Measurements from ENCODE around the gene GPC4.
"Not testable (repeated sequence)": the region's sequence is repeated elsewhere in the genome, so short reads cannot be mapped to it uniquely, and the experiment has no call there.

The GPC4 gene

DNA sequence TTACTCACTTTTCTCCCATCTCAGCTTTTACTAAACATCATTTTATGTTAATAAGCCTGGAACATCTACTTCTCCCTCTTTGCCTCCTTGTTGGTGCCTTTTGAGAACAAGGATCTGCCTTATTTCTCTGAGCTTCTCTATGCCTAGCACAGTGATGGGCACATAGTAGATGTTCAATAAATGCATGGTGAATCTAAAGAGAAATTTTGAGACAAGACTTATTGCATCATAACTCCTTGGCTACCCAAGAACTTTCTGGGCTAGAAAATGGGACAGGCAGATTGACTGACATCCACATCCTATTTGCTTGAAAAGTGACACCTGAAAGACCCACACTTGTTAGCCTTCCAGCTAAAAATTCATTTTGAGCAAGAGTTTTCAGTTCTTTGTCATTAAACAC, 109.9 kb downstream of the GPC4 start:
- DNase-seq: no peak

DNA sequence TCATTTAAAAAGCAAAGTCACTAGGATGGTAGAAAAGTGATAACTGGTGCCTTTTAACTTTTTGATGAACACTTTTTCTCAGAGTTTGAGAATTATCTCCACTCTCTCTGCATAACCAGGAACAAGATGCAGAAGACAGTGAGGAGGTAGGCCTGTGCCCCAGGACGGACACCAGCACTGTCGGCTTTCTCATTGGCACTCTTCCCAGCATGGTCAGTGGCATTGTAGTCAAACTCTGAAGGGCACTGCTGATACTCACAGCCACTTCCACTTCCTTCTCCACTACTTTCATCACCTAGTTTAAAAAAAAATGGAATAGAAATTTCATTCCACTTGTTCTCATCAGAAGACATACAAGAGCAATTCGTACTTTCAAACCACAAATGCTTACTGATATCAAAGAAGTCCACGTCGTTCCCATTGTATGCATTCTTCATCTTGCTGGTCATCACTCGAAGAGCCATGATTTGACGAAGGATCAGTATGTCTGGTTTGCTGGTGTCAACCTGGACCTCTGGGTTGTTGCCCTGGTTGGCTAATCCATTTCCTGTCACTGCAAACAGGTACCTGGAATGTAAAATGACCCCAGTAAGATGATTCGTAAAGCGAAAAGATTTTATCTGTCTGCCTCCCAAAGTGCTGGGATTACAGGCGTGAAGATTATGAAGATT, 112.4 kb downstream of the GPC4 start:
- DNase-seq: no peak

DNA sequence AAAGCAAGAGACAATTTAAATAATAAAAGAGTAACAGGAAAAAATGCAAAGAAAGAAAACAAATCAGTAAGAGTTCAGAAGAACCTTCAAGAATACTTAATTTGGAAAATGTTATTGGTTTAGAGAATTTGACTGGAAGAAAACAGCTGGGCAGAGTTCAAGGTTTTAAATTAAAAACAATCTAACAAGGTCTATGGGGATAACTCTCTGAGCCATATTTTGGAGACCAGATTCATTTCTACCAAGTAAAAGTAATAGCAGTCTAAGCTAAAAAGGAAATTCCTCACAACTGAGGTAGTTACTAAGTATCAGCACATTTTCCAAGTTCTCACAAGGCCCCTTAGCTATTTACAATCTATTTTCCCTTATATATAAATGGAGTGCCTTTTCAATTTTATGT, 114.7 kb downstream of the GPC4 start:
- no peak for DNase-seq

- no peak for DNase-seq
Observed at GRCh38 chrX:133297284-133297683, 118.0 kb downstream of the GPC4 start.

GRCh38 chrX:133294126-133294525, 121.2 kb downstream of the GPC4 start:
- DNase-seq: no peak

DNA sequence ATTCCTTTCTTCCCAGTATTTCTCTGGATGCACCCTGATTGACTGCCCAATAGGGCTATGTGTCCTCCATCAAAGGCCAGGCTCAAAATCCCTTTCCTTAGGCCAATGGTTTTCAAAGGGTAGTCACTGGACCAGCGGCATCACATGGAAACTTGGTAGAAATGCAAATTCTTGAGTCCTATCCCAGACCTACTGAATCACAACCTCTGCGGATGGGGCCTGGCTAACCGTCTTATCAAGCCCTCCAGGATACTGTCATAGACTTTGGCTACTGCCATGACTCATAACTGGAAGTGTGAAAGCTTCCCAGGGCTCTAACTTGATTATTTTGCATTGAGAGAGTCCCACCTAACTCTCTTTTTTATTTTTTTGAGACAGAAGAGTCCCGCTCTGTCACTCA, 125.2 kb downstream of the GPC4 start:
- DNase-seq: no peak

GRCh38 chrX:133287860-133288259, 127.4 kb downstream of the GPC4 start:
- DNase-seq: no peak

GRCh38 chrX:133285341-133285740, 129.9 kb downstream of the GPC4 start:
- peak; percentile 27 to 71 (median 46) for DNase-seq

GRCh38 chrX:133279112-133279730, 136.1 kb downstream of the GPC4 start:
- not testable (repeated sequence) for DNase-seq

DNA sequence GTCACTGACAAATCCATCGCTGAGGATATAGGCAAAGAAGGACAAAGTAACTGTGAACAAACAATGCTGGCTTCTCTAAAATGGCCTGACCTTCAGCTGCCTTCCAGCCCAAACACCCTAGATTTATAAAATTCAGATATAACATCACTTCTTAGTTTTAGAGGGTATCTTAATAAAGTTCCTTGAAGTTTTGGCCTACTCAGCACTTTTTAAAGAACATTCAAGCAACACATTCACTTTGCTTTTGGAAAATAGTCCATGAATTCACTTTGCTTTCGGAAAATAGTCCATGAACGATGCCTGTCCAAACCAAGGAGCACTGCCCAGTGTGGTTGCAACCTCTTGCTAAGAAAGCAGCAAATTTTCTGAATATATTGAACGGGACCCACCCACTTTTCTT, 142.1 kb downstream of the GPC4 start:
- DNase-seq: no peak

DNA sequence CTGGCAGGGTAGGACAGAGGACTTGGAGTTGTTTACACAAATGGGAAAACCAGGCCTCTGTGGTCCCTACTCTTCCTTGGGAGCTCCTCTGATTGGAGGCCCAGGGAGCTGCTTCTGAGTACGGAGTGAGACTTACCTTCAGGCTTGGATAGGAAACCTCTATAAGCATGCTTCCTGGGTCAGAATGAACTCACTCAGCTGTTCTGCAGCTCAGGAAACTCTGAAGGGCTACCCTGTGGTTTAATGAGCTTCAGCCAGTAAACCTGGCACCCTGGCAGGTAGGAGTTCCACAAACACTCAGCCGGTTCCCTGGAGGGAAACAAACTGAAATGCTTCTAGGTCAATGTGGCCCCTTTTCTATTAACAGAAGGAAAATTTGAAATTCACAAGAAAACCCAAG, 146.1 kb downstream of the GPC4 start:
- DNase-seq: no peak

DNA sequence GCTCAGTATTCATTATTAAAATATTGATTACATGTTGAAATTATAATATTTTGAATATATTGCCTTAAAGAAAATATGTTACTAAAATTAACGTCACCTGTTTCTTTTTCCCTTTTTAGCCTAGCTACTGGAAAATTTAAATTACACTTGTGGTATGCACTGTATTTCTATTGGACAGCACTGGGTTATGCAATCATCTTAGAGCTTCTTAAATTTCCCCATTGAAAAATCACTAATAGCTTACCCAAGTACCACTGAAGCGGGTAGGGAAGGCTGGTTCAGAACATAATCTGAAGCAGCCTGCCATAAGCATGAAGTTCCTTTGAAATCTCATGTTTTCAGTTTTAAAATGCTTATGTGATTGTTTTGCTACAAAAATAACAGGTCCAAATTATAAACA, 147.7 kb downstream of the GPC4 start:
- DNase-seq: no peak

- no peak for DNase-seq
Observed at GRCh38 chrX:133265331-133265730, 150.0 kb downstream of the GPC4 start.

GRCh38 chrX:133258481-133258880, 156.8 kb downstream of the GPC4 start:
- DNase-seq: no peak

DNA sequence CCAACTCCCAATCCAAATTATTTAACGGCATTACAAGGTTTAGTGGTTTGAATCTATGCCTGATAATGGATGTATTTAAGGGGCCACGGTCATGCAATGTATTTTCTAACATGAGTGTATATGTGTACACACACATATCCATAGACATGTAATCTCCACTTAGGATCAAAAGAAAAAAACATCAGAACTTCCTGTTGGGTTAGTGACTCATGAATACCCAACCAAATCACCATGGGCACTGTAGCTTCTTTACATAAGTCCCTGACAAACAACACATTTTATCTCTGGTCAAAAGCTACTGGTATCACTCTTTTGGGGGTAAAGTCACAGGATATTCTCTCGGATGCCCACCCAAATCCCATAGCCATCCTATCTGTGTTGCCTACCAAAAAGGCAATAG, 160.6 kb downstream of the GPC4 start:
- DNase-seq: no peak

GRCh38 chrX:133251204-133251603, 164.1 kb downstream of the GPC4 start:
- DNase-seq: no peak

DNA sequence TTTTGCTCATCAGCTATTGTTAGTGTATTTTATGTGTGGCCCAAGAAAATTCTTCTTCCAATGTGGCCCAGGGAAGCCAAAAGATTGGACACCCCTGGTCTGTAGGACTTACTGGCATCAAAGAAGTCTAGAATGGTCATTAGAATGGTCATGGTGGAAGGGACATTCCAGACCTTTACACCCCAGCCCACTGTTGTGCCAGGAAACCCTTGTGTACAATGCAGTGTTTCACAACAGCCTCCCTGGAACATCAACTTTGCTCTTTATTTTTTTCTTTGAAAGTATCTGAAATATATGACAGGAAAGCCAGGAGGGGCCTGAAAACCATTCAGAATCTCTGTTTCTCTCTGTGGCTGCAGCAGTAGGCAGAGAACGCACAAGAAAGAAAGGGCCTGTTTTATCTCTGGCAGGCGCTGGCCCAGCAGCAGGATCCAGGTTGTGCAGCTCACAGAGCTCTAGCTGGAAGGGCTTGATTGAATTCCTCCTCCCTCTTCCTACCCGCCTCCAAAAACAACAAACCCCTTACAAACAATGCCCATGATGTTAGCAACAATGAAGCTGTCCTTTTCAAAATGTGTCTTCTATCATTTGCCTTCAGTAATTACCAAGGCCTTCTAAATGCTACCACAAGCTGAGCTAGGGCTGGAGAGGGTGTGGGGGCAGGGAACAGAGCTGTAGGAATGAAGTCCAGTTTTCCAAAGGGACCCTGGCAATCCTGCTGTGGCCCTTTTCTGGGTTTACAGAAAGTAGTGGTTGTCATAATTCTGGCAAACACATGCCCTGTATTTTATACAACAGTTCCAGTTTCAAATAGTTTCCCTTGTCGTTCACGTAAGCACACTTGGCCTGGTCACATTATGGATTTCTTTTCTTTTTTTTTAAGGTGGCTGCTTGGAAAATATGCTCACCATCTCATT, 164.8 kb downstream of the GPC4 start:
- DNase-seq: no peak
